Nephron progenitor cell (in vitro differentiated cells): ENCODE measurements around the gene CCN5.

Source experiments
- DNase-seq: peaks from one replicate; pipeline ENCODE4 v3.0.0; 2021
- H3K27ac Mint-ChIP-seq: 2 replicates; pipeline ENCODE4 v1.8.0; 2021; ENCODE audit warnings: mild to moderate bottlenecking, moderate library complexity, mixed read lengths
- H3K27me3 Mint-ChIP-seq: 2 replicates; pipeline ENCODE4 v1.8.0; 2021; ENCODE audit warnings: mild to moderate bottlenecking, low read depth, mixed read lengths; ENCODE audit not compliant: poor library complexity
- H3K36me3 Mint-ChIP-seq: 2 replicates; pipeline ENCODE4 v1.8.0; 2021; ENCODE audit warnings: low read depth, mixed read lengths
- H3K4me1 Mint-ChIP-seq: 2 replicates; pipeline ENCODE4 v1.8.0; 2021; ENCODE audit warnings: mixed read lengths
- H3K4me3 Mint-ChIP-seq: 2 replicates; pipeline ENCODE4 v1.8.0; 2021; ENCODE audit warnings: mild to moderate bottlenecking, moderate library complexity, mixed read lengths
- H3K9me3 Mint-ChIP-seq: 2 replicates; pipeline ENCODE4 v1.8.0; 2021; ENCODE audit warnings: mild to moderate bottlenecking, moderate library complexity, mixed read lengths
- CTCF ChIP-seq: fragments of 200-600 bp; sonication (generic); IDR thresholded peaks from 2 replicates; pipeline ENCODE4 v1.5.0; 2021; ENCODE audit warnings: antibody characterized with exemption

The CCN5 gene

DNA sequence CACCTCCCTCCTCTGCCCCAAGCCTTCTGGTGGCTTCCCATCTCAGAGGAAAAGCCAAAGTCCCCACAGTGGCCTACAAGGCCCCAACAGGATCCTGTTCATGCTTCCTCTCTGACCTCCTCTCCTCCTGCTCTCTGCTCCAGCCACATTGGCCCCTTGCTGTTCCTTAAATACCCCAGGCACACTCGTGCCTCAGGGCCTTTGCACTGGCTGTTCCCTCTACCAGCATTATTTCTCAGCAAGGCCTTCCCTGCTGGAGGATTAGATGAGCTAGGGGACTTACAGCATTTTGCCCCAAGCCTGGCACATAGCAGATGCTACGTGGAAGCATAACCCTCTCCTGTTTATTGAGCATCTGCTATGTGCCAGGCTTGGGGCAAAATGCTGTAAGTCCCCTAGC lies 7.8 kb downstream of the CCN5 start:
- Mint-ChIP-seq H3K27me3 (peaks cover 10% of the 10 kb centered on the region), H3K36me3 (no peaks in the 10 kb centered on the region), H3K4me1 (no peaks in the 10 kb centered on the region), H3K4me3 (no peak overlapping the region), H3K27ac (peak overlapping the region; percentile 73), H3K9me3 (no peaks in the 10 kb centered on the region)
- DNase-seq, result no peak
- no peak for TF ChIP-seq CTCF

DNA sequence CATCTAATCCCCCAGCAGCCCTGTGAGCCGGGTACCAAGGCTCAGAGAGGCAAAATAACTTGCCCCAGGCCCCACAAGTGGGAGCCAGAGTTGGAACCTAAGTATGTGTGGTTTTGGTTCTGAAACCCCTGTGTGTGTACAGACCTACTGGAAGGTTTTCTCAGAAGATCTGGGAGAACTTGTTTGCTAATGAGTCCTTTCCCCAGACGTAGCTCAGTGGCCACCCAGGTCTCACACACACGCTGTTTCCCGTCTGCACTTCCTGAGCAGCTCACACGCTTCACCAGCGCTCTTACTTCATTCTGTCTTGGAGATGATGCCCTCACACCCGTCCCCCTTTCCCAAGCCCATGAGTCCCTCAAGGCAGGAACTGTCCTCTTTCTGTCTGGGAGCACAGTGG lies 8.2 kb downstream of the CCN5 start:
- Mint-ChIP-seq H3K27ac (no peak overlapping the region), H3K9me3 (no peaks in the 10 kb centered on the region), H3K36me3 (no peaks in the 10 kb centered on the region), H3K27me3 (peaks cover 10% of the 10 kb centered on the region), H3K4me3 (no peak overlapping the region), H3K4me1 (no peaks in the 10 kb centered on the region)
- DNase-seq, result no peak
- TF ChIP-seq CTCF, result no peak

GRCh38 chr20:44723798-44724362 lies 8.7 kb downstream of the CCN5 start:
- Mint-ChIP-seq H3K4me3 (no peak overlapping the region), H3K4me1 (peaks cover 5% of the 10 kb centered on the region), H3K36me3 (no peaks in the 10 kb centered on the region), H3K9me3 (no peaks in the 10 kb centered on the region), H3K27ac (no peak overlapping the region), H3K27me3 (peaks cover 10% of the 10 kb centered on the region)
- no peak for TF ChIP-seq CTCF
- no peak for DNase-seq

- H3K27me3 Mint-ChIP-seq, result peaks cover 10% of the 10 kb centered on the region
- no peak overlapping the region for H3K4me3 Mint-ChIP-seq
- peaks cover 11% of the 10 kb centered on the region for H3K4me1 Mint-ChIP-seq
- H3K27ac Mint-ChIP-seq, result no peak overlapping the region
- H3K9me3 Mint-ChIP-seq, result no peaks in the 10 kb centered on the region
- DNase-seq, result no peak
- no peak for TF ChIP-seq CTCF
- H3K36me3 Mint-ChIP-seq, result no peaks in the 10 kb centered on the region
Observed at GRCh38 chr20:44724423-44725091, 9.4 kb downstream of the CCN5 start.

DNA sequence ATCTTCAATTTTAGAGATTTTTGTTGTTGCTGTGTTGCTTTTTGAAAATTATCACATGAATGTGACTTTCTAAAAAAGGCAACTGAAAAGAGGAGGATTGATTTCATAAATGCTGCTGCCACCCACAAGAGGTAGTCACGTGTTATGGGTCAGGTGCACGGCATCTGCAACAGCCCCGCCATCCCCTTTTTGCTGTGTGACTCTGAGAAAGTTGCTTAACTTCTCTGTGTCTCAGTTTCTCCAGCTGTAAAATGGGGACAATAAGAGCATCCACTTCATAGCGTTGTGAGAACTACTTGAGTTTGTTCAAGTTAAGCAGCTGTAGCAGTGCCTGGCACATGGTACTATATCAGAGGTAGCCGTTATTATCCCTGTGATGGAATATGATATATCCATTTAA lies 10.7 kb downstream of the CCN5 start:
- peaks cover 11% of the 10 kb centered on the region for H3K4me1 Mint-ChIP-seq
- H3K4me3 Mint-ChIP-seq, result no peak overlapping the region

More for the DNA sequence above, 10.7 kb downstream of the CCN5 start:
- TF ChIP-seq CTCF, result no peak
- H3K36me3 Mint-ChIP-seq, result no peaks in the 10 kb centered on the region
- H3K27ac Mint-ChIP-seq, result no peak overlapping the region
- DNase-seq, result no peak
- H3K27me3 Mint-ChIP-seq, result peaks cover 10% of the 10 kb centered on the region
- H3K9me3 Mint-ChIP-seq, result no peaks in the 10 kb centered on the region
